22Rv1 (cell line): ENCODE measurements around the gene MERTK.

Experiments used
- CTCF ChIP-seq: fragments of 450-650 bp; IDR thresholded peaks from 2 replicates; pipeline ENCODE4 v1.5.1; 2017; ENCODE audit warnings: mild to moderate bottlenecking
- ZFX ChIP-seq: fragments of 450-650 bp; IDR thresholded peaks from 2 replicates; pipeline ENCODE4 v1.6.1; 2017; ENCODE audit warnings: antibody characterized with exemption, borderline replicate concordance

GRCh38 chr2:111918383-111918806, 20.0 kb downstream of the MERTK start:
- TF ChIP-seq CTCF (no peak), ZFX (no peak)
